ENCODE measurements around the gene CREB3L4. TPM values are rescaled to one million over a fixed set of nuclear protein-coding genes. Genes with fewer than 3 reads are reported as not detected.
A peak's percentile ranks its signal among the peaks of the same experiment; 100 is the strongest.

CREB3L4 gene
- total and polyA plus RNA-seq, 2 of the 4 experiments (the other 2 are of a cell fraction) = 6.5 to 9.8 TPM

DNA sequence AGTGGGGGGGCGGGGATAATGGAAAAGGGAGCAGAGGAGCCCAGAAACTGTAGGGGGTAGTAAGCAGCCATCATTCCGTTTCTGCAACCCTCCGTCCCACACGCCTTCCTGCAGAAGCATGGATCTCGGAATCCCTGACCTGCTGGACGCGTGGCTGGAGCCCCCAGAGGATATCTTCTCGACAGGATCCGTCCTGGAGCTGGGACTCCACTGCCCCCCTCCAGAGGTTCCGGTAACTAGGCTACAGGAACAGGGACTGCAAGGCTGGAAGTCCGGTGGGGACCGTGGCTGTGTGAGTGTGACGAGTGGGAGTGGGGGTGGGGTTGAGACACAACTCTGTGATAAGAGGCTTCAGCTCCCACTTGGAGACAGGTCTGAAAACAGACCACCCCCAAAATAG lies 706 bp downstream of the CREB3L4 start:
- no peak overlapping the region for H2BK15ac ChIP-seq (ENCODE audit: low read depth, low read length)
- H3K36me3 ChIP-seq (ENCODE audit: control insufficient read depth, insufficient read depth, low read length) = peaks cover 5% of the 10 kb centered on the region
- H4K91ac ChIP-seq (ENCODE audit: insufficient read depth, low read depth, low read length) = peak overlapping the region; percentile 36; the same call in 1 of the 2 replicates
- H4K20me1 ChIP-seq (ENCODE audit: insufficient read depth, low read length) = no peaks in the 10 kb centered on the region
- peak overlapping the region; percentile 4; the same call in 1 of the 2 replicates for H3K27ac ChIP-seq (ENCODE audit: insufficient read depth, low read length)
- H3K18ac ChIP-seq (ENCODE audit: low read depth, low read length) = no peak overlapping the region
- H3K56ac ChIP-seq (ENCODE audit: extremely low read depth, insufficient read depth, low read length) = no peak overlapping the region
- no TSS peak for BruUV-seq (replicated peaks)
- H3K9me1 ChIP-seq (ENCODE audit: insufficient read depth, low read length) = peaks cover 7% of the 10 kb centered on the region; the same call in 1 of the 2 replicates
- peak overlapping the region; percentile 46 for H4K5ac ChIP-seq (ENCODE audit: low read depth, low read length)
- no peak for DNase-seq
- no peak overlapping the region for H2BK5ac ChIP-seq (ENCODE audit: low read depth, low read length, poor library complexity, severe bottlenecking)
- H3K14ac ChIP-seq (replicated peaks; ENCODE audit: low read depth, low read length) = peak overlapping the region; percentile 66
- ChIA-PET POLR2A (ENCODE audit: unreplicated experiment) (interaction anchor here (1.3 kb wide), 1 partner anchor 22 kb away, joined by 5 read pairs; the partner anchor contains the start of gene RPS27), CTCF (interaction anchor here (1.2 kb wide), 1 partner anchor 9 kb away, joined by 4 read pairs; the partner anchor contains the start of gene JTB)
- peak overlapping the region; percentile 88 for H2AK9ac ChIP-seq (replicated peaks; ENCODE audit: low read depth, low read length, poor library complexity)
- in situ Hi-C loops (cut with MboI; ENCODE audit: low sequenced_read_pairs) = loop anchor here (25.0 kb wide), 1 partner anchor 431 kb away; the partner anchor contains the start of genes S100A3, S100A4, S100A5 and S100A6
- no peak overlapping the region for H2BK20ac ChIP-seq (ENCODE audit: low read depth, low read length)
- peak overlapping the region; percentile 8 to 93 for H4K8ac ChIP-seq (ENCODE audit: low read depth in 2 of 2, low read length in 2 of 2)
- peak overlapping the region; percentile 87 for H3K4me2 ChIP-seq (ENCODE audit: low read depth, low read length)
- WGBS, 2 experiments (ENCODE audit: extremely low coverage in 2 of 2, insufficient read length in 1 of 2) = 5% methylated on average over 4 of the region's 13 CpGs; no CpG with 5 or more reads in 1 of the 2 experiments
- peak overlapping the region; percentile 73 for H2AK5ac ChIP-seq (ENCODE audit: low read depth, low read length)
- H3K4ac ChIP-seq (ENCODE audit: low read depth, low read length) = peak overlapping the region; percentile 80
- peak overlapping the region; percentile 58; the same call in 1 of the 2 replicates for H3K23ac ChIP-seq (ENCODE audit: low read depth, low read length)
- intact Hi-C loops (cut with micrococcal nuclease) = no loop called here
- TF ChIP-seq CTCF (conservative IDR thresholded peaks at IDR 0.05; ENCODE audit: low read depth, low read length) (no peak), RFX5 (IDR thresholded peaks at IDR 0.05; ENCODE audit: low read depth, low read length) (no peak), SMC3 (IDR thresholded peaks at IDR 0.05; ENCODE audit: low read depth, low read length) (no peak), RAD21 (IDR thresholded peaks at IDR 0.05; ENCODE audit: low read length) (no peak), FOS (IDR thresholded peaks at IDR 0.05; ENCODE audit: low read depth, low read length) (no peak), BHLHE40 (IDR thresholded peaks at IDR 0.05; ENCODE audit: low read depth, low read length) (no peak), MAZ (IDR thresholded peaks at IDR 0.05; ENCODE audit: borderline replicate concordance, low read depth, low read length) (no peak), NFE2L2 (IDR thresholded peaks at IDR 0.05; ENCODE audit: low read depth, low read length) (no peak)
- TF ChIP-seq, protein P1, sequence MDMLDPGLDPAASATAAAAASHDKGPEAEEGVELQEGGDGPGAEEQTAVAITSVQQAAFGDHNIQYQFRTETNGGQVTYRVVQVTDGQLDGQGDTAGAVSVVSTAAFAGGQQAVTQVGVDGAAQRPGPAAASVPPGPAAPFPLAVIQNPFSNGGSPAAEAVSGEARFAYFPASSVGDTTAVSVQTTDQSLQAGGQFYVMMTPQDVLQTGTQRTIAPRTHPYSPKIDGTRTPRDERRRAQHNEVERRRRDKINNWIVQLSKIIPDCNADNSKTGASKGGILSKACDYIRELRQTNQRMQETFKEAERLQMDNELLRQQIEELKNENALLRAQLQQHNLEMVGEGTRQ (IDR thresholded peaks at IDR 0.05; ENCODE audit: low read depth, low read length) = no peak
- no peaks in the 10 kb centered on the region for H3K27me3 ChIP-seq (ENCODE audit: control insufficient read depth, insufficient read depth, low read length)
- dilution Hi-C loops (cut with HindIII; ENCODE audit: low sequenced_read_pairs, unreplicated experiment) = no loop called here
- H3K9me3 ChIP-seq (ENCODE audit: control insufficient read depth, insufficient read depth, low read length) = no peaks in the 10 kb centered on the region
- H3K79me1 ChIP-seq (ENCODE audit: low read depth in 1 of 2, low read length in 2 of 2) = peaks cover 5 to 36% of the 10 kb centered on the region in 2 experiments; a peak in 3 of 4 replicates
- 0 out of 2 replicates have a peak overlapping the region, but pooled peaks have one; percentile 21 for H2BK120ac ChIP-seq (ENCODE audit: low read depth, low read length)
- H3K4me1 ChIP-seq (ENCODE audit: control insufficient read depth, insufficient read depth, low read length) = 0 out of 2 replicates have a peak, but pooled peaks cover 1% of the 10 kb centered on the region
- peak overlapping the region; percentile 90 for H2AFZ ChIP-seq (replicated peaks; ENCODE audit: low read length, poor library complexity)
- peak overlapping the region; percentile 48 for H3K4me3 ChIP-seq (ENCODE audit: insufficient read depth, low read depth, low read length)
- peak overlapping the region; percentile 21; the same call in 1 of the 2 replicates for H3K9ac ChIP-seq (ENCODE audit: low read depth, low read length)
- ATAC-seq (ENCODE audit: low read depth) = no peak
